ENCODE data around the gene KRTAP10-2.
"Not testable (repeated sequence)": the region's sequence is repeated elsewhere in the genome, so short reads cannot be mapped to it uniquely, and the experiment has no call there.

KRTAP10-2 gene

DNA sequence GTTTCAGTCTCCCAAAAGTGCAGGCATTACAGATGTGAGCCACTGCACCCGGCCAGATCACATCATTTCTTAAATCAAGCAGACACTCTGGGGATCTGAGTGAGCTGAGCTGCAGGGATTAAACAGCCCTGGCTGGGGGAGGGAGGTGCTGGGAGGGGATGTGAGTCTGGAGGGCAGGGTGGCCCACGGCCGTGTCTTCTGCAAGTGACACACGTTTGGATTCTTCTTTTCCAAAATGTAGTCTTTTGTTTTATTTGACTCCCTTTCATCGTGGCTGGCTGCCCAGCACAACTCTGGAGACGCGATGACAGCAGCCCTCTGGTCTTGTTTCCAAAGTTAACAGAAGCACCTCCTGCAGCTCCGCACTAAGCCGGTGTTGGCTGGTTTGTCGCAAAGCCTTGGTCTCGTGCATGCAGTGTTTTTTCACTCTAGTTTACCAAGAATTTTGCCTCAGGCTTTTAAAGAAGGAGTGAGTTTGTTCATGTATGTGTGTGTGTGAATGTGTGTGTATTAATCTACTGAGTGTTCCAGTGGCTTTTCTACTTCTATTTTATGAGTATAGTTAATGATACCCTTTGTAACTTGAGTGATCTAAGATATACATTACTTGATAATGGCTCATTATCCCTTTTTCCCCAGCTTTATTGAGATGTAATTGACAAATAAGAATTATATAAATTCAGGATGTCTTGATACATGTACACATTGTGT, 31.9 kb upstream of the KRTAP10-2 start:
- DNase-seq (ENCODE audit: low read depth): no peak

DNA sequence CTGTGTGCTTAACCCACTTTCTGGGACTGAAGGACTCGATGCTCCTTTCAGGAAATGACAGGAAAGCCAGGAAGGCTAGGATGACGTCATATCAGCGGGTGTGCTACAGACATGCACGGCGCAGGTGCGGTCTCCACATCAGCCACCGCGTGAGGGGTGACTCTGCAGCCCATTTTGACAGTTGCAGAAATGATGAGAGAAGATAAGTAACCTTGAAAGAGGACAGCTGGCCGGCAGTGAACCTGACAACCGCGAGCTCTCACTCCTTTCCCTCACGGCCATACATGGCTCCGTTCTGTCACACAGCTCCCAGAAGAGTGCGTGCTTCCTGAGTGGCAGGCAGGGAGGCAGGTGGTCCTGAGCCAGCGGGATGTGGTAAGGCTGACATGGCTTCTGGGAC, 30.8 kb upstream of the KRTAP10-2 start:
- DNase-seq (ENCODE audit: low read depth): no peak

DNA sequence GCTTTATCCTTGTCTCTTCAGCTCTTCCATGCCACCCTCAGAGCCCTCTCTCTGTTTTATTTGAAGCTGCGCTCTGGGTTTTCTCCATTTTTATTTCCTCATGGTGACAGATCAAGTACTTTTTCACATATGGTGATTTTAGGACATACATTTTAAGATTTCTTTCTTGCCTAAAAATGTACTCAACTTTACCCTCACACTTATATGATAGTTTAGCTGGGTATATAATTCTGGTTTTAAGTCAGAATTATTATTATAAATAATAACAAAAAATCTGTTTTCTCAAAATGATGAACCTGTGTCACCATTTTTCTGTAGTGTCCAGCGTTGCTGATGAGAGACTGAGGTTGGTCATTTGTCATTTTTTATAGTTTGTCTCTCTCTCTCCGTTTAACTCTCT, 29.9 kb upstream of the KRTAP10-2 start:
- DNase-seq (ENCODE audit: low read depth): no peak

DNA sequence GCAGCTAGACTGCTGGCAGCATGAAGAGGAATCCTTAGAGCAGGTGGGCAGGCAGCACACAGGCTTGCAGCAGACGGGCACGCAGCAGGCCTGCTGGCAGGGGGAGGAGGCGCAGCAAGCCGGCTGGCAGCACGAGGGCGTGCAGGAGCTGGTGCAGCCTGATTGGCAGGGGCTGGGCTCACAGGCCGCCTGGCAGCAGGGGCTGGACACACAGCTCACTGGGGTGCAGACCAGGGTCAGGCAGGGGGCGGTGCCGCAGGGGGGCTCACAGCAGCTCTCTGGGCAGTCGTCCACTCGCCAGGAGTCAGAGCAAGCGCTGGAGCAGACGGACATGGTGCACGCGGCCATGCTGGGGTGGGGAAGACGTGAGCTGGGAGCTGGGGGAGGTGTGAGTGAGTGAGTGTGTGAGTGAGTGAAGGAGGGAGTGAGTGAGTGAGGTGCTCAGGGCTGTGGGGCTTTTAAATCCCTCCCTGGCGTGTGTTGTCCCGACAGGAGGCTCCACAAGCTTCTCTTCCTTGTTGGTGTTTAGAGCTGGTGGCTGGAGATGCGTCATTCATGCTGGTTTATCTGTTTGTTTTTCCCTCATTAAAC, 29.0 kb upstream of the KRTAP10-2 start, which contains the start of gene KRTAP10-5:
Gene KRTAP10-5 (minus strand): TSS at position 374 of the 591 bp plus-strand sequence. CDS start 26 bp downstream, at position 348.
- DNase-seq (ENCODE audit: low read depth): not testable (repeated sequence)

DNA sequence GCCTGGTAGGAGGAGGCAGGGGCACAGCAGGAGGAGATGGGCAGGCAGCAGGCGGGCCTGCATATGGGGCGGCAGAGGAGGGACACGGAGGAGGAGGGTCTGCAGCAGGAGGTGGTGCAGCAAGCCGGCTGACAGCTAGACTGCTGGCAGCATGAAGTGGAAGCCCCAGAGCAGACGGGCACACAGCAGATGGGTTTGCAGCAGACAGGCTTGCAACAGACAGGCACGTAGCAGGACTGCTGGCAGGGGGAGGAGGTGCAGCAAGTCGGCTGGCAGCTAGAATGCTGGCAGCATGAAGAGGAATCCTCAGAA, 28.5 kb upstream of the KRTAP10-2 start:
- no peak for DNase-seq (ENCODE audit: low read depth)

DNA sequence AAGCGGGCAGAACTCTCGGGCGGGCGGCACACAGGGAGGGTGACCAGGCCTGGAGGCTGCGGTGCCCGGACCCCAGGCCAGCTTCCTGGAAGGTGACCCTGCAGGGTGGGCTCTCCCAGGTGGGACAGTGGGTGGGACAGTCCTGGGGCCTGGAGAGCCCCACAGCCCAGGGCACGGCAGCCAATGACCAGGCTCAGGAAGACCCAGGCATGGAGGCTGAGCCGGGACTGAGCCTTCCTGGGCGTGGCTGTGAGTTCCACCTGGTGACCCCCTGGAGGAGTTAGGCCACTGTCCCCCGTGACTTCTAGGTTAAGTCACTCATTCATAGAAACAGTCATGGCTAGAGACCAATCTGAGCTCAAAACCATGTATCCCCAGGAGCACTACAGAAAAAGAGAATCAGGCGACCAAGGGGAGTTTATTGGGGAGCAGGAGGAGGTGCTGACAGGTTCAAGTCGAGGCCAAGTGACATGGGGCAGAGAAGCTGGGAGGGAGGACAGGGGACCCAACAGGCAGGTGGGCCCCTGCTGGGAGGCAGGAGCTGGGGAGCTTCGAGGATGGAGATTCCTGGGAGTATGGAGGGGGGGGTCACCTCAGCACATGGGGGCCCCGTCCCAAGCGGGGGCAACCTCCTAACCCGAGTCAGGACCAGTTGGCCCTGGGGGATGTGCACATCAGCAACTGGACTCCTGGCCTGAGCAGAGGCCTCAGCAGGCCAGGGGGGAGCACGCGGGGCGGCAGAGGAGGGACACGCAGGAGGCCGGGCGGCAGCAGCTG, 27.9 kb upstream of the KRTAP10-2 start:
- DNase-seq (ENCODE audit: low read depth): no peak

DNA sequence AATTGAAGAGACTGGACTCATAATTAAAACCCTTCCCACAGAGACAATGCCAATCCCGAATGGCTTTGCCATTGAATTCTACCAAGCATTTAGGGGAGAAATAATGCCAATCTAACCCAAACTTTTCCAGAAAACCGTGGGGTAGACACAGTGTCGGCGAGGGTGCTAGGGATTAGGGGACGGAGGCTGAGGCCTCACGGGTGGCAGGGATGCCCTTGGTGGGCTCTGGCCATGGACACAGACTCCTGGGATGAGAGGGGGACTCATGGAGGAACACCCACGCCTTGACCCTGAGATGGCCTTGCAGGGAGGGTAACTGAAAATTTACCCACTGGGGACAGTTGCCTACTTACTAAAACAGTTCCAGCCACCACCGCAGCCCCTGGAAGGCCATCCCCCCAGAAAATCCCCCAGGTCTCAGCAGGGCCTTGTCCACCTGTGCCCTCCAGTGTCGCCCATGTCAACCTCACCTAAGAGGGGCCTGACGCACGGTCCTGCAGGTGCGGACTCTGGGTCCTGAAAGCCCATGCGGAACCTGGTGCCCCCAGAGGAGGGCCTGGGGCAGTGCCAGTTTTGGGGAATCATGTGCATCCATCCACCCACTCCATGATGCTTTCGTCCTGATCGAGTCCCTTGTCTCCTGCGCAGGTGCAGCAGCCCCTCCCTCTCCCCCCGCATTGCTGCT, 27.2 kb upstream of the KRTAP10-2 start:
- DNase-seq (ENCODE audit: low read depth): no peak

DNA sequence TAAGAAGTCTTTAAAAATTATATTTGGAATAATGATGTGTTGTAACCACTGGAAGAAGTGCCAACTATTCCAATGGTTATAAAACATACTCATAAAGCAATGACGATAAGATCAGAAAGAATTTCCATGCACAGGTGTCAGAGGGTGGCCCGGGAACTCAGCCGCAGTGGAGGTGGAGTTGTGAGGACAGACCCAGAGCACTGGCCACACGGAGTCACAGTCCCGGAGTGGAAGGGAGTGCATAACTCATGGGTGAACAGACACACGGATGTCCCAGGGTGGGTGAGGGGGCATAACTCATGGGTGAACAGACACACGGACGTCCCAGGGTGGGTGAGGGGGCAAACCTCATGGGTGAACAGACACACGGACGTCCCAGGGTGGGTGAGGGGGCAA, 24.7 kb upstream of the KRTAP10-2 start:
- no peak for DNase-seq (ENCODE audit: low read depth)

DNA sequence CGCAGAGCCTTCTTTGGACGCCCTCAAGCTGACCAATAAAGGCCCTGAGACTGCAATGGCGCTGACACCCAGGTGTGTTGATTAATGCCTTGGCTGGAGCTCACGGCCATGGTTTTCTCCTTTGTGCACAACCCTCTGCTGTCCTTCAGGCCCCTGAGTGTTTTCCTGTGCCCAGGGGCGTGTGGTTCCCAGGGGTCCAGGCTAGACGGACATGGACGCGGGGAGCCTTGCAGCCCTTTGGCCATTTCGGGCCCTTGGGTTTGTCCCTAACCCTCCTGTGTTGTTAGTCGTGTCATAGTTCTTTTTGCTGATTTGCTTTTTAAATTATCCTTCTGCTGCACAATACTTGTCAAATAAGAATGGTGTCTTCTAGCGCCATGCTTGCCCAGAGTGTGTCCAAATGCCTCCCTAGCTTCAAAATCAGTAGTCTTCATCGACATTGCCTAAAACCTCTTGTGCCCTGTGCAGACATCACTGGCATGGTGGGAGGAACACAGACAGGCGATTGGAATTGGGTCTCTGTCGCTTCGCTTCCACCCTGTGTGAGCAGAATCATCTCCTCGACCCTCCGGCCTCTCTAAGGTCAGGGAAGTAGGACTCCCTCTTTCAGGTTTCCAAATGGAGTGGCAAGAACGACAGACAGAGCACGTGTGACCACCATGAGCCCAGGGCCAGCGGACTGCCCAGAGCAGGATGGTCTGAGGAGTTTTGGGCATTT, 24.2 kb upstream of the KRTAP10-2 start:
- no peak for DNase-seq (ENCODE audit: low read depth)

DNA sequence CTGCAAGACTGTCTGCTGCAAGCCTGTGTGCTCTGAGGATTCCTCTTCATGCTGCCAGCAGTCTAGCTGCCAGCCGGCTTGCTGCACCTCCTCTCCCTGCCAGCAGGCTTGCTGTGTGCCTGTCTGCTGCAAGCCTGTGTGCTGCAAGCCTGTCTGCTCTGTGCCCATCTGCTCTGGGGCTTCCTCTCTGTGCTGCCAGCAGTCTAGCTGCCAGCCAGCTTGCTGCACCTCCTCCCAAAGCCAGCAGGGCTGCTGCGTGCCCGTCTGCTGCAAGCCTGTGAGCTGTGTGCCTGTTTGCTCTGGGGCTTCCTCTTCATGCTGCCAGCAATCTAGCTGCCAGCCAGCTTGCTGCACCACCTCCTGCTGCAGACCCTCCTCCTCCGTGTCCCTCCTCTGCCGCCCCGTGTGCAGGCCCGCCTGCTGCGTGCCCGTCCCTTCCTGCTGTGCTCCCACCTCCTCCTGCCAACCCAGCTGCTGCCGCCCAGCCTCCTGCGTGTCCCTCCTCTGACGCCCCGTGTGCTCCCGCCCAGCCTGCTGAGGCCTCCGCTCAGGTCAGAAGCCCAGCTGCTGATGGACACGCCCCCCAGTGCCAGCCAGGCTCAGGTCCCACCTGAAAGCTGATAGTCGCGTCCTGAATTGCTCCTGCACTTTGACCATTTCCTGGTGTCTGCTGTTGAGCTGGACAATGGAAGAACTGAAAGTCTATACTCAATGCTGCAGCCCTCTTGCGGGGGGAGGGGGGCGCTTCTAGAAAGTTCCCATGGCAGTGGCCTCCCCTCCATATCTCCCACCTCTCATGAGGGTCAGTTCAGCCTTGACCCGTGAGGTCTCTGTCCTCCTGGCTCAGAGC, 23.4 kb upstream of the KRTAP10-2 start:
- DNase-seq (ENCODE audit: low read depth): no peak

DNA sequence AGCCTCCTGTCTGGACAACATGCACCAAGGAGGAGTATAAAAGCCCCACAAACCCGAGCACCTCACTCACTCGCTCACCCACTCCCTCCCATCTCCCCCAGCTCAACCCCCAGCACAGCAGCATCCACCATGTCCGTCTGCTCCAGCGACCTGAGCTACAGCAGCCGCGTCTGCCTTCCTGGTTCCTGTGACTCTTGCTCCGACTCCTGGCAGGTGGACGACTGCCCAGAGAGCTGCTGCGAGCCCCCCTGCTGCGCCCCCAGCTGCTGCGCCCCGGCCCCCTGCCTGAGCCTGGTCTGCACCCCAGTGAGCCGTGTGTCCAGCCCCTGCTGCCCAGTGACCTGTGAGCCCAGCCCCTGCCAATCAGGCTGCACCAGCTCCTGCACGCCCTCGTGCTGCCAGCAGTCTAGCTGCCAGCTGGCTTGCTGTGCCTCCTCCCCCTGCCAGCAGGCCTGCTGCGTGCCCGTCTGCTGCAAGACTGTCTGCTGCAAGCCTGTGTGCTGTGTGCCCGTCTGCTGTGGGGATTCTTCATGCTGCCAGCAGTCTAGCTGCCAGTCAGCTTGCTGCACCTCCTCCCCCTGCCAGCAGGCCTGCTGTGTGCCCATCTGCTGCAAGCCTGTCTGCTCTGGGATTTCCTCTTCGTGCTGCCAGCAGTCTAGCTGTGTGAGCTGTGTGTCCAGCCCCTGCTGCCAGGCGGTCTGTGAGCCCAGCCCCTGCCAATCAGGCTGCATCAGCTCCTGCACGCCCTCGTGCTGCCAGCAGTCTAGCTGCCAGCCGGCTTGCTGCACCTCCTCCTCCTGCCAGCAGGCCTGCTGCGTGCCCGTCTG, 22.5 kb upstream of the KRTAP10-2 start, which contains the start of gene KRTAP10-4:
Gene KRTAP10-4 (plus strand): TSS at position 100 of the 827 bp plus-strand sequence. CDS start 30 bp downstream, at position 130.
- DNase-seq (ENCODE audit: low read depth): not testable (repeated sequence)

DNA sequence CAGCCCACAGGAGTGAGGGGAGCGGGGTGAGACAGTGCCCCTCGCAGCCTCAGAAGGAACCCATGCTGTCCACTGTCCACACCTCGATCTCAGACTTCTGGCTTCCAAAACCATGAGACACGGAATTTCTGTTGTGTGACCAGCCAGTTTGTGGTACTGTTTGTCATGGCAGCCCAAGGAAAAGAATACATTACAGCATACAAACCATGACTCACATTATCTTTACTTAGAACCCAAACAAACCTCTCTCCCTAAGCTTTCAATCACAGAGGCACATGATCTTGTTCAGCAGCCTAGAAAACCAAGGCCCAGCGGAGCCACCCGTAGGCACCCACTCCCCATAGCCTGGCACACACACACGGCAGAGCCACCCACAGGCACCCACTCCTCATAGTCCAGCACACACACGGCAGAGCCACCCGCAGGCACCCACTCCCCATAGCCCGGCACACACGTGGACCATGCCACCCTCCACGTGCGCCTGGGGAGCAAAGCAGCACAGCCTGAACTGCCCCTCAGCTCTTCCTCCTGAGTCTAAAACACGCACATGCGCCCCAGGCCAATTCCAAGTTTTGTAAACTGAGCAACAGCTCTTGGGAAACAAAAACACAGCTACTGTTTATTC, 21.8 kb upstream of the KRTAP10-2 start:
- no peak for DNase-seq (ENCODE audit: low read depth)

DNA sequence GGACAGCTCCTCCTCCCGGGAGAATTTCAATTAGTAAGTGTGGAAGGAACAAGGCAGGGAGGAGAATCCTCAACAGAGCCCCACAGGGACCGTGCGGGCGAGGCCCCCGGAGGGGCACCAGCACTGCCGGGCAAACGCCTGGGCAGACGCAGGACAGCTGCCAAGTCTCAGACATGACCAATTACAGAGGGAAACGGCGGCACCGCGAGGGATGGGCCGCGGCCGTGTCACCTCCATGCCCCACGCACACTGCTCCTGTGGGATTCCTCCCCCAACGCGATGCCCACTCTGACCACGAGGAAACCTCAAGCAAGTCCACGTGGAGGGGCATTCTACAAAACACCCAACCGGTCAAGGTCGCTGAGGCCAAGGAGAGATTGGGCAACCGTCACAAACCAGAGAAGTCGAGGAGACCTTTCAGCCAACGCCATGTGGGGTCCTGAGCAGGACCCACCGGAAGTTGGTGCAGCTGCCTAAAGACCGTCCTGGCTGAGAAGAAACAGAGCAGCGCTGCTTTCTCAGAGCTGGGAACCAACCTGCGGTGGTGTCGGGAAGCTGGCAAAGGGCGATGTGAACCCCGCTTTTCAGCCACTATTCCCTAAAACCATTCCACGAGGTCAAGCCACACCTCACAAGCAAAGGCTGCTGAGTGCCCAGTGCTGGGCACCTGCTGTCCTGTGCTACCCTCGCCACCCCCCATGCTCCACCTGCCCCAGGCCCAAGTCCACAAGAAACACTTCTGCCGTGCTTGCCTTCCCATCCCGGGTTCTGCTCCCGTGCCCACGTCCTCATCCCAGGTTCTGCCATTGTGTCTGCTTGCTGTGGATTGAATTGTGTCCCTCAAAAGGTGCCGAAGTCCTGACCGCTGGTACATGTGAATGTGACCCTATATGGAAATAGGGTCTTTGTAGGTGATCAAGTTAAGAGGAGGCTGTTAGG, 20.8 kb upstream of the KRTAP10-2 start:
- no peak for DNase-seq (ENCODE audit: low read depth)

DNA sequence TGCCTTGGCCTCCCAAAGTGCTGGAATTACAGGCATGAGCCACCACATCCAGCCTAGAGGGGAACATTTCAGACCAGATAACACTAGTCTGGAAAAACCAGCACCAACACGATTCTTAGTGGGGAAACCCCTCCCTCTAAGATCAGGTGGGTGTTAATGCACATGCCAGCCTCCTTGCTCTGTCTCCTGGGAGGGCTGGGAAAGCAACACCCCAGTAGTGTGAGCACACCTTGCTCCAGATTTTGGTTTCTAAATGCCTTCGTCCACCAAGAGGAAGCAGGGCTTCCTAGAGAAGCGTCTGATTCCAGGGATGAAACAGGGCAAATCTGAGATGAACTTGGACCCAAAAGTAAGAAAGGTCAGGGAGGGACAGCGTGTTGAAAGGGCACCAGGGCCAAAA, 20.0 kb upstream of the KRTAP10-2 start:
- no peak for DNase-seq (ENCODE audit: low read depth)

DNA sequence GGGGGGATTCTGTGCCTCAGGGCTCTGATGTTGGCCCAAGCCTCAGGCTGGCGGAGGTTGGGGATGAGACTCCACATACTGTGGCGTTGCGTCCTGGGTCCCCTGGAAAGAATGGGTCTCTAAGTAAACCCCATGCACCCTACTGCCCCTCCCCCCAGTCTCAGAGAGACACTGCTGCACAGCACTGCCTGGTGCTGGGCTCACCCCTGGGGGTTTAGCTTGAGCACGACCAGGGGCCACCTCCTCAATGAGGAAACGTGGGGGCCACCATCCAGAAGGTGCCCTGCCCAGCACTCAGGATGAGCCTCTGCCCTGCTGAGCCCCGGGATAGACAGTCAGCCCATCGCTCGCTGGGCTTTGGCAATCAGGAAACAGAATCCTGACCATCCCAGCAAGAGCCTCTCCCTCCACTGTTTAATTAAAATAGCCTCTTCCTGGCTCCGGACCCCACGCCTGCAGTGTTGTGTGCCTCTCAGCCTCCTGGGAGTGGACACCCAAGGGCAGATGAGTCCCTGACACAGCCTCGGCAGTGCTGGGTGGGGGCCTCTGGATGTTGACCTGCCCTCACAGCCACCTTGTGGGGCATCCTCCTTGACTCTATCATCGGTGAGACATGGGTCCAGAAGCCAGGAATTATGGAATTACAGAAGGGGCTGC, 18.7 kb upstream of the KRTAP10-2 start:
- no peak for DNase-seq (ENCODE audit: low read depth)

DNA sequence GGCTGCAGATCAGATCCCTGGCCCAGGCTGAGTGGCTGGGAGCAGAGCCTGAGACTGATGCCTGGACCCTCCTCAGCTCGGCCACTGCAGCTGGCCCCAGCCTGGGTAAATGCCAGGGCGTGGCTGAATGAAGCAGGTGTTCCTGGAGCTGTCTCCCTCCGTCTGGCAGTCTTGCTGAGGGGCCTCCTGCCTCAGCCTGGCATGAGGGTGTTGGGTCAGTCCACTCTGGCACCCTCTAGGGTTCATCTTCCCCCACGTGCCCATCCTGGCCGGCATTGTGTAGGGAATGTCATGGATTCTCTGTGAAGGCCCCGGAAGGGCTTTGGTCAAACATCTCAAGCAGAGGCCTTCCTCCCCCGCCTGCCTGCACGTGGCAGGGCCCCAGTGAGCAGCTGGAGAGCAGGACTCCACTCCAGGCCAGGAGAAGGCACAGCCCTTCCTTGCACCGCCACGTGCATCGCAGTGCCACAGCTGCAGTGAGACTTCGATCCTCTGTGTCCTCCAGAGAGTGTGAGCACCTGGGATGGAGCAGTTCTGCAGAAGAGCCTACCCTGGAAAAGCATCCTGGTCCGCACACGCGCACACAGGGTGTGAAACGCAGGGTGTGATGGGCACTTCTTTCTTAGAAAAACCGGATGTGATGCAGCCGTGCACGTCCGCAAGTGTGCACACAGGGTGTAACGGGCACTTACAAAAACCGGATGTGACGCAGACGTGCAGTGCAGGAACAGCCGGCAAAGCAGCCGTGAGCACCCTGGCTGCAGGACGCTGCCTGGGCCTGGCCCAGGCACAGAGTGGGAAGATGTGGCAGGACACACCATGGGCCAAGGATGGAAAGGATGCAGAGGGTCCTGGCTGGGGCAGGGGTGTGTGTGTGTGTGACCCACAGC, 17.6 kb upstream of the KRTAP10-2 start:
- no peak for DNase-seq (ENCODE audit: low read depth)

DNA sequence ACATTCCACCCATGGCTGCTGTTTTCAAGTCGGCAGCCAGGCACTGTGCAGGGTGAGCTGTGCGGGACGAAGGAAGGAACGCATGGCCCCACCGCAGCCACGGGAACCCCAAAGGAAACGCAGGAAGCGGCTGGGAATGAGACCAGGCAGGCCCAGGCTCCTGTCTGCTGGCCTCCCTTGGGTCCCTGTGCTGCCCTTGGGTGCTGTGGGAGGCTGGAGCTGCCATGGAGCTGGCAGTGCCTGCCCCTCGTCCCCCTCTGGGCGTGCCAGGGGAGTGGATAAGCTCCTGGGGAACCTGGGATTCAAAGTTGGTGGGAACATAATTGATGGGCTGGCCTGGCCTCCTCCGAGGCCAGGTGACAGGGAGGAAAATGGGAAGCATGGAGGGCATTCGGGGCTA, 17.0 kb upstream of the KRTAP10-2 start:
- DNase-seq (ENCODE audit: low read depth): no peak

Measured in activated T-cell treated with anti-CD3 and anti-CD28 coated beads for 1 hour (primary cell).